GM23338 (cell line): ENCODE measurements around the gene AGAP1. TPM values are rescaled to one million over a fixed set of nuclear protein-coding genes. Genes with fewer than 3 reads are reported as not detected.

ENCODE experiments used
- ATAC-seq: fragments of 200-7000 bp; cut with Tn5 transposase; 3 replicates; pipeline ENCODE4 v1.9.1; 2020
- DNase-seq: peaks from one replicate; pipeline ENCODE4 v3.0.0-alpha.2; 2015; ENCODE audit warnings: low spot score
- H2AFZ ChIP-seq: fragments of 200-600 bp; sonication (generic); 2 replicates; pipeline ENCODE4 v1.8.0; 2016; ENCODE audit warnings: antibody characterized with exemption, mild to moderate bottlenecking, moderate library complexity
- H3F3A ChIP-seq: fragments of 200-600 bp; sonication (generic); replicated peaks from 2 replicates; pipeline ENCODE4 v1.8.0; 2017; ENCODE audit warnings: antibody characterized with exemption, mixed run types, low read depth
- H3K27ac ChIP-seq: fragments of 200-600 bp; sonication (generic); 2 replicates; pipeline ENCODE4 v1.6.1; 2016; ENCODE audit warnings: low read depth
- H3K27me3 ChIP-seq: fragments of 200-600 bp; sonication (generic); 2 replicates; pipeline ENCODE4 v1.8.0; 2016; ENCODE audit warnings: mild to moderate bottlenecking, mixed run types, moderate library complexity; ENCODE audit not compliant: insufficient read depth
- H3K36me3 ChIP-seq: fragments of 200-600 bp; sonication (generic); 2 replicates; pipeline ENCODE4 v1.8.0; 2016; ENCODE audit warnings: mild to moderate bottlenecking; ENCODE audit not compliant: insufficient read depth
- H3K4me1 ChIP-seq: fragments of 200-600 bp; sonication (generic); 2 replicates; pipeline ENCODE4 v1.8.0; 2016; ENCODE audit warnings: mild to moderate bottlenecking, moderate library complexity; ENCODE audit not compliant: insufficient read depth
- H3K4me2 ChIP-seq: fragments of 200-600 bp; sonication (generic); 2 replicates; pipeline ENCODE4 v1.7.1; 2017; ENCODE audit warnings: mixed run types
- H3K4me3 ChIP-seq: fragments of 200-600 bp; sonication (generic); 2 replicates; pipeline ENCODE4 v1.6.1; 2016; ENCODE audit warnings: mixed run types
- H3K79me2 ChIP-seq: fragments of 200-600 bp; sonication (generic); replicated peaks from 2 replicates; pipeline ENCODE4 v1.8.0; 2017; ENCODE audit warnings: mild to moderate bottlenecking; ENCODE audit not compliant: insufficient read depth
- H3K9me2 ChIP-seq: fragments of 200-600 bp; sonication (generic); 2 replicates; pipeline ENCODE4 v1.8.0; 2017; ENCODE audit not compliant: insufficient read depth
- H4K20me1 ChIP-seq: fragments of 200-600 bp; sonication (generic); replicated peaks from 2 replicates; pipeline ENCODE4 v1.8.0; 2017; ENCODE audit warnings: mild to moderate bottlenecking; ENCODE audit not compliant: insufficient read depth
- H3K27ac Mint-ChIP-seq: 2 replicates; pipeline ENCODE4 v1.8.0; 2020; ENCODE audit warnings: inconsistent platforms, mild to moderate bottlenecking, moderate library complexity, mixed read lengths
- H3K27me3 Mint-ChIP-seq: 3 replicates; pipeline ENCODE4 v1.8.0; 2022; ENCODE audit warnings: low read depth, mild to moderate bottlenecking, moderate library complexity, mixed read lengths, inconsistent platforms; ENCODE audit not compliant: insufficient read depth, poor library complexity
- H3K36me3 Mint-ChIP-seq: 3 replicates; pipeline ENCODE4 v1.8.0; 2021; ENCODE audit warnings: low read depth, mild to moderate bottlenecking, inconsistent platforms, moderate library complexity, mixed read lengths
- H3K4me1 Mint-ChIP-seq: 3 replicates; pipeline ENCODE4 v1.8.0; 2020; ENCODE audit warnings: mild to moderate bottlenecking, inconsistent platforms, mixed read lengths
- H3K4me3 Mint-ChIP-seq: 3 replicates; pipeline ENCODE4 v1.8.0; 2021; ENCODE audit warnings: moderate library complexity, mild to moderate bottlenecking, inconsistent platforms, mixed read lengths
- H3K9me3 Mint-ChIP-seq: 3 replicates; pipeline ENCODE4 v1.8.0; 2020; ENCODE audit warnings: moderate library complexity, mild to moderate bottlenecking, inconsistent platforms, mixed read lengths
- CREB1 ChIP-seq: fragments of 250-450 bp; sonication (Bioruptor Pico); IDR thresholded peaks from 2 replicates; pipeline ENCODE4 v1.5.0; 2020; ENCODE audit warnings: low read depth, mild to moderate bottlenecking, moderate library complexity
- EZH2phosphoT487 ChIP-seq: fragments of 200-600 bp; sonication (generic); IDR thresholded peaks from one replicate; pipeline ENCODE4 v1.8.1; 2018; ENCODE audit warnings: antibody characterized with exemption; ENCODE audit not compliant: unreplicated experiment
- JUNB ChIP-seq: IDR thresholded peaks from one replicate; pipeline ENCODE4 v1.6.1; 2016; ENCODE audit warnings: antibody characterized with exemption; ENCODE audit not compliant: unreplicated experiment
- NANOG ChIP-seq: IDR thresholded peaks from 2 replicates; pipeline ENCODE4 v1.6.1; 2016; ENCODE audit warnings: antibody characterized with exemption, borderline replicate concordance
- ZNF114 ChIP-seq: fragments of 250-450 bp; sonication (Bioruptor Pico); IDR thresholded peaks from 2 replicates; pipeline ENCODE4 v1.5.0; 2020; ENCODE audit warnings: mild to moderate bottlenecking, moderate library complexity
- ZNF331 ChIP-seq: fragments of 250-450 bp; sonication (Bioruptor Pico); IDR thresholded peaks from 2 replicates; pipeline ENCODE4 v1.5.0; 2020; ENCODE audit warnings: low read depth, mild to moderate bottlenecking, moderate library complexity
- polyA plus RNA-seq: library from polyadenylated mRNA; unstranded; fragments of >200 nt; fragmentation: Nextera tagmentation; extraction: Ambion mirVana; gene quantifications from 2 replicates; pipeline ENCODE4 v1.2.1, GENCODE V29; 2016
- total RNA-seq: library from RNA; depleted of rRNA; stranded (reverse); fragments of >200 nt; shearing (Covaris generic); gene quantifications from 2 replicates; pipeline ENCODE4 v1.2.3, GENCODE V29; 2014
- TF ChIP-seq, protein P1 (sequence below): IDR thresholded peaks from one replicate; pipeline ENCODE4 v1.6.1; 2018; ENCODE audit warnings: antibody characterized with exemption; ENCODE audit not compliant: unreplicated experiment
- TF ChIP-seq, protein P2 (sequence below): IDR thresholded peaks from 2 replicates; pipeline ENCODE4 v1.6.1; 2016; ENCODE audit warnings: antibody characterized with exemption
- TF ChIP-seq, protein P3 (sequence below): fragments of 250-450 bp; sonication (Bioruptor Pico); IDR thresholded peaks from 2 replicates; pipeline ENCODE4 v1.5.0; 2020; ENCODE audit warnings: mild to moderate bottlenecking, moderate library complexity

AGAP1 gene
- total and polyA plus RNA-seq, 2 experiments from 2014 or later: 13.3 to 27.9 TPM

DNA sequence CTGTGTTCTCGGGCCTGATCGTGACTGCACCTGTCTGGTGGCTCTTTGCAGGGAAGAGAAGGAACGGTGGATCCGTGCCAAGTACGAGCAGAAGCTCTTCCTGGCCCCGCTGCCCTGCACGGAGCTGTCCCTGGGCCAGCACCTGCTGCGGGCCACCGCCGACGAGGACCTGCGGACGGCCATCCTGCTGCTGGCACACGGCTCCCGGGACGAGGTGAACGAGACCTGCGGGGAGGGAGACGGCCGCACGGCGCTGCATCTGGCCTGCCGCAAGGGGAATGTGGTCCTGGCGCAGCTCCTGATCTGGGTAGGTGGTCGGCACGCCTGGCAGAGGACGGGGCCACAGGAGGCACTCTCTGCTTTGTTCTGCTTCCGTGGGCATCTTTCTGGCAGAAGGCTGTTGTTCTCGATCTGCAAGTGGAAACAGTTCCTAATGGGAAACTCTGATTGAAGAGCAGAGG is 626.3 kb downstream of the AGAP1 start:
- H3K4me1 Mint-ChIP-seq: peaks cover 38% of the 10 kb centered on the region
- H3K4me1 ChIP-seq: peaks cover 16% of the 10 kb centered on the region; the same call in 1 of the 2 replicates
- no peaks in the 10 kb centered on the region for H3K79me2 ChIP-seq
- no peak overlapping the region for H3K4me2 ChIP-seq
- no peaks in the 10 kb centered on the region for H3K9me2 ChIP-seq
- H3K27me3 ChIP-seq: peaks cover 10% of the 10 kb centered on the region; the same call in 1 of the 2 replicates
- ATAC-seq (peak; percentile 14; the same call in 1 of the 3 replicates), DNase-seq (no peak)
- H4K20me1 ChIP-seq: peaks cover 8% of the 10 kb centered on the region; the same call in 1 of the 2 replicates
- no peak overlapping the region for H3K27ac ChIP-seq
- no peak overlapping the region for H3K4me3 ChIP-seq
- H3K27me3 Mint-ChIP-seq: peaks cover 25% of the 10 kb centered on the region
- no peak overlapping the region for H3K27ac Mint-ChIP-seq
- H3F3A ChIP-seq: no peaks in the 10 kb centered on the region
- H3K36me3 ChIP-seq: no peaks in the 10 kb centered on the region
- no peaks in the 10 kb centered on the region; the same call in 2 of the 3 replicates for H3K9me3 Mint-ChIP-seq
- TF ChIP-seq NANOG (no peak), EZH2phosphoT487 (no peak), ZNF114 (CRISPR knock-in tag) (no peak), JUNB (no peak), ZNF331 (CRISPR knock-in tag) (no peak), CREB1 (CRISPR knock-in tag) (no peak)
- TF ChIP-seq, protein P1, sequence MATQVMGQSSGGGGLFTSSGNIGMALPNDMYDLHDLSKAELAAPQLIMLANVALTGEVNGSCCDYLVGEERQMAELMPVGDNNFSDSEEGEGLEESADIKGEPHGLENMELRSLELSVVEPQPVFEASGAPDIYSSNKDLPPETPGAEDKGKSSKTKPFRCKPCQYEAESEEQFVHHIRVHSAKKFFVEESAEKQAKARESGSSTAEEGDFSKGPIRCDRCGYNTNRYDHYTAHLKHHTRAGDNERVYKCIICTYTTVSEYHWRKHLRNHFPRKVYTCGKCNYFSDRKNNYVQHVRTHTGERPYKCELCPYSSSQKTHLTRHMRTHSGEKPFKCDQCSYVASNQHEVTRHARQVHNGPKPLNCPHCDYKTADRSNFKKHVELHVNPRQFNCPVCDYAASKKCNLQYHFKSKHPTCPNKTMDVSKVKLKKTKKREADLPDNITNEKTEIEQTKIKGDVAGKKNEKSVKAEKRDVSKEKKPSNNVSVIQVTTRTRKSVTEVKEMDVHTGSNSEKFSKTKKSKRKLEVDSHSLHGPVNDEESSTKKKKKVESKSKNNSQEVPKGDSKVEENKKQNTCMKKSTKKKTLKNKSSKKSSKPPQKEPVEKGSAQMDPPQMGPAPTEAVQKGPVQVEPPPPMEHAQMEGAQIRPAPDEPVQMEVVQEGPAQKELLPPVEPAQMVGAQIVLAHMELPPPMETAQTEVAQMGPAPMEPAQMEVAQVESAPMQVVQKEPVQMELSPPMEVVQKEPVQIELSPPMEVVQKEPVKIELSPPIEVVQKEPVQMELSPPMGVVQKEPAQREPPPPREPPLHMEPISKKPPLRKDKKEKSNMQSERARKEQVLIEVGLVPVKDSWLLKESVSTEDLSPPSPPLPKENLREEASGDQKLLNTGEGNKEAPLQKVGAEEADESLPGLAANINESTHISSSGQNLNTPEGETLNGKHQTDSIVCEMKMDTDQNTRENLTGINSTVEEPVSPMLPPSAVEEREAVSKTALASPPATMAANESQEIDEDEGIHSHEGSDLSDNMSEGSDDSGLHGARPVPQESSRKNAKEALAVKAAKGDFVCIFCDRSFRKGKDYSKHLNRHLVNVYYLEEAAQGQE: no peak
- TF ChIP-seq, protein P2, sequence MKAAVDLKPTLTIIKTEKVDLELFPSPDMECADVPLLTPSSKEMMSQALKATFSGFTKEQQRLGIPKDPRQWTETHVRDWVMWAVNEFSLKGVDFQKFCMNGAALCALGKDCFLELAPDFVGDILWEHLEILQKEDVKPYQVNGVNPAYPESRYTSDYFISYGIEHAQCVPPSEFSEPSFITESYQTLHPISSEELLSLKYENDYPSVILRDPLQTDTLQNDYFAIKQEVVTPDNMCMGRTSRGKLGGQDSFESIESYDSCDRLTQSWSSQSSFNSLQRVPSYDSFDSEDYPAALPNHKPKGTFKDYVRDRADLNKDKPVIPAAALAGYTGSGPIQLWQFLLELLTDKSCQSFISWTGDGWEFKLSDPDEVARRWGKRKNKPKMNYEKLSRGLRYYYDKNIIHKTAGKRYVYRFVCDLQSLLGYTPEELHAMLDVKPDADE: no peak
- TF ChIP-seq, protein P3, sequence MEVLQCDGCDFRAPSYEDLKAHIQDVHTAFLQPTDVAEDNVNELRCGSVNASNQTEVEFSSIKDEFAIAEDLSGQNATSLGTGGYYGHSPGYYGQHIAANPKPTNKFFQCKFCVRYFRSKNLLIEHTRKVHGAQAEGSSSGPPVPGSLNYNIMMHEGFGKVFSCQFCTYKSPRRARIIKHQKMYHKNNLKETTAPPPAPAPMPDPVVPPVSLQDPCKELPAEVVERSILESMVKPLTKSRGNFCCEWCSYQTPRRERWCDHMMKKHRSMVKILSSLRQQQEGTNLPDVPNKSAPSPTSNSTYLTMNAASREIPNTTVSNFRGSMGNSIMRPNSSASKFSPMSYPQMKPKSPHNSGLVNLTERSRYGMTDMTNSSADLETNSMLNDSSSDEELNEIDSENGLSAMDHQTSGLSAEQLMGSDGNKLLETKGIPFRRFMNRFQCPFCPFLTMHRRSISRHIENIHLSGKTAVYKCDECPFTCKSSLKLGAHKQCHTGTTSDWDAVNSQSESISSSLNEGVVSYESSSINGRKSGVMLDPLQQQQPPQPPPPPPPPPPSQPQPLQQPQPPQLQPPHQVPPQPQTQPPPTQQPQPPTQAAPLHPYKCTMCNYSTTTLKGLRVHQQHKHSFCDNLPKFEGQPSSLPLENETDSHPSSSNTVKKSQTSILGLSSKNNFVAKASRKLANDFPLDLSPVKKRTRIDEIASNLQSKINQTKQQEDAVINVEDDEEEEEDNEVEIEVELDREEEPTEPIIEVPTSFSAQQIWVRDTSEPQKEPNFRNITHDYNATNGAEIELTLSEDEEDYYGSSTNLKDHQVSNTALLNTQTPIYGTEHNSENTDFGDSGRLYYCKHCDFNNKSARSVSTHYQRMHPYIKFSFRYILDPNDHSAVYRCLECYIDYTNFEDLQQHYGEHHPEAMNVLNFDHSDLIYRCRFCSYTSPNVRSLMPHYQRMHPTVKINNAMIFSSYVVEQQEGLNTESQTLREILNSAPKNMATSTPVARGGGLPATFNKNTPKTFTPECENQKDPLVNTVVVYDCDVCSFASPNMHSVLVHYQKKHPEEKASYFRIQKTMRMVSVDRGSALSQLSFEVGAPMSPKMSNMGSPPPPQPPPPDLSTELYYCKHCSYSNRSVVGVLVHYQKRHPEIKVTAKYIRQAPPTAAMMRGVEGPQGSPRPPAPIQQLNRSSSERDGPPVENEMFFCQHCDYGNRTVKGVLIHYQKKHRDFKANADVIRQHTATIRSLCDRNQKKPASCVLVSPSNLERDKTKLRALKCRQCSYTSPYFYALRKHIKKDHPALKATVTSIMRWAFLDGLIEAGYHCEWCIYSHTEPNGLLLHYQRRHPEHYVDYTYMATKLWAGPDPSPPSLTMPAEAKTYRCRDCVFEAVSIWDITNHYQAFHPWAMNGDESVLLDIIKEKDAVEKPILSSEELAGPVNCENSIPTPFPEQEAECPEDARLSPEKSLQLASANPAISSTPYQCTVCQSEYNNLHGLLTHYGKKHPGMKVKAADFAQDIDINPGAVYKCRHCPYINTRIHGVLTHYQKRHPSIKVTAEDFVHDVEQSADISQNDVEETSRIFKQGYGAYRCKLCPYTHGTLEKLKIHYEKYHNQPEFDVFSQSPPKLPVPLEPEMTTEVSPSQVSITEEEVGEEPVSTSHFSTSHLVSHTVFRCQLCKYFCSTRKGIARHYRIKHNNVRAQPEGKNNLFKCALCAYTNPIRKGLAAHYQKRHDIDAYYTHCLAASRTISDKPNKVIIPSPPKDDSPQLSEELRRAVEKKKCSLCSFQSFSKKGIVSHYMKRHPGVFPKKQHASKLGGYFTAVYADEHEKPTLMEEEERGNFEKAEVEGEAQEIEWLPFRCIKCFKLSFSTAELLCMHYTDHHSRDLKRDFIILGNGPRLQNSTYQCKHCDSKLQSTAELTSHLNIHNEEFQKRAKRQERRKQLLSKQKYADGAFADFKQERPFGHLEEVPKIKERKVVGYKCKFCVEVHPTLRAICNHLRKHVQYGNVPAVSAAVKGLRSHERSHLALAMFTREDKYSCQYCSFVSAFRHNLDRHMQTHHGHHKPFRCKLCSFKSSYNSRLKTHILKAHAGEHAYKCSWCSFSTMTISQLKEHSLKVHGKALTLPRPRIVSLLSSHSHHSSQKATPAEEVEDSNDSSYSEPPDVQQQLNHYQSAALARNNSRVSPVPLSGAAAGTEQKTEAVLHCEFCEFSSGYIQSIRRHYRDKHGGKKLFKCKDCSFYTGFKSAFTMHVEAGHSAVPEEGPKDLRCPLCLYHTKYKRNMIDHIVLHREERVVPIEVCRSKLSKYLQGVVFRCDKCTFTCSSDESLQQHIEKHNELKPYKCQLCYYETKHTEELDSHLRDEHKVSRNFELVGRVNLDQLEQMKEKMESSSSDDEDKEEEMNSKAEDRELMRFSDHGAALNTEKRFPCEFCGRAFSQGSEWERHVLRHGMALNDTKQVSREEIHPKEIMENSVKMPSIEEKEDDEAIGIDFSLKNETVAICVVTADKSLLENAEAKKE (CRISPR knock-in tag): no peak
- H3K4me3 Mint-ChIP-seq: no peak overlapping the region
- peaks cover 3% of the 10 kb centered on the region; the same call in 1 of the 3 replicates for H3K36me3 Mint-ChIP-seq
- no peak overlapping the region for H2AFZ ChIP-seq
